ENCODE data around the gene CD81.

GRCh38 chr11:2378527-2379210 lies 1.6 kb downstream of the CD81 start:
- TF ChIP-seq CTCF (IDR thresholded peaks at IDR 0.05 in 2 of 3, conservative IDR thresholded peaks at IDR 0.05 in 1 of 3; ENCODE audit: borderline replicate concordance in 1 of 3, insufficient read depth in 1 of 3, low read depth in 2 of 3, low read length in 2 of 3): no peak
- TF ChIP-seq POLR2A (IDR thresholded peaks at IDR 0.05; ENCODE audit: borderline replicate concordance, extremely low read depth, insufficient read depth, insufficient read length): no peak
- no peak for TF ChIP-seq EZH2 (IDR thresholded peaks at IDR 0.05)
- TF ChIP-seq POLR2AphosphoS5 (IDR thresholded peaks at IDR 0.05; ENCODE audit: low read depth, low read length): no peak
- no peak for TF ChIP-seq RAD21 (IDR thresholded peaks at IDR 0.05; ENCODE audit: low read depth)
- no peak for TF ChIP-seq CEBPB (IDR thresholded peaks at IDR 0.05; ENCODE audit: low read depth)

Data from HCT116 (cell line).